MM.1S (cell line): ENCODE measurements around the gene KRAS.

ENCODE experiments used
- DNase-seq: peaks from one replicate; pipeline ENCODE4 v3.0.0-alpha.2; 2015
- H2AFZ ChIP-seq: fragments of 300-600 bp; sonication (generic); 2 replicates; pipeline ENCODE4 v1.6.0; 2016; ENCODE audit warnings: antibody characterized with exemption, low read length
- H3F3A ChIP-seq: fragments of 300-600 bp; sonication (generic); 2 replicates; pipeline ENCODE4 v1.6.1; 2016; ENCODE audit warnings: mild to moderate bottlenecking, antibody characterized with exemption, low read length, moderate library complexity, mixed read lengths; ENCODE audit not compliant: insufficient read depth
- H3K27ac ChIP-seq: fragments of 300-600 bp; sonication (generic); 2 replicates; pipeline ENCODE4 v1.5.1; 2016; ENCODE audit warnings: mild to moderate bottlenecking, low read length
- H3K27me3 ChIP-seq: fragments of 300-600 bp; sonication (generic); replicated peaks from 2 replicates; pipeline ENCODE4 v1.6.0; 2016; ENCODE audit warnings: low read length; ENCODE audit not compliant: insufficient read depth
- H3K36me3 ChIP-seq: fragments of 300-600 bp; sonication (generic); replicated peaks from 2 replicates; pipeline ENCODE4 v1.6.1; 2016; ENCODE audit warnings: mild to moderate bottlenecking, low read length, mixed read lengths; ENCODE audit not compliant: insufficient read depth
- H3K4me1 ChIP-seq: fragments of 300-600 bp; sonication (generic); 2 replicates; pipeline ENCODE4 v1.6.1; 2016; ENCODE audit warnings: low read length, mixed read lengths
- H3K4me2 ChIP-seq: fragments of 300-600 bp; sonication (generic); 2 replicates; pipeline ENCODE4 v1.6.0; 2016; ENCODE audit warnings: low read depth, low read length
- H3K4me3 ChIP-seq: fragments of 300-600 bp; sonication (generic); 2 replicates; pipeline ENCODE4 v1.5.1; 2016; ENCODE audit warnings: low read length, mixed read lengths
- H3K79me2 ChIP-seq: fragments of 300-600 bp; sonication (generic); 2 replicates; pipeline ENCODE4 v1.6.1; 2016; ENCODE audit warnings: mixed run types, low read length, mixed read lengths
- H3K9ac ChIP-seq: fragments of 300-600 bp; sonication (generic); 2 replicates; pipeline ENCODE4 v1.6.1; 2016; ENCODE audit warnings: low read length, mixed read lengths
- H3K9me2 ChIP-seq: fragments of 300-600 bp; sonication (generic); replicated peaks from 2 replicates; pipeline ENCODE4 v1.6.1; 2016; ENCODE audit warnings: mild to moderate bottlenecking, low read length, mixed read lengths; ENCODE audit not compliant: insufficient read depth
- H3K9me3 ChIP-seq: fragments of 300-600 bp; sonication (generic); replicated peaks from 2 replicates; pipeline ENCODE4 v1.6.1; 2016; ENCODE audit warnings: mild to moderate bottlenecking, low read length, mixed read lengths; ENCODE audit not compliant: insufficient read depth
- H4K20me1 ChIP-seq: fragments of 300-600 bp; sonication (generic); 2 replicates; pipeline ENCODE4 v1.6.1; 2016; ENCODE audit warnings: mild to moderate bottlenecking, low read length, moderate library complexity, mixed read lengths; ENCODE audit not compliant: insufficient read depth
- EZH2 ChIP-seq: fragments of 300-600 bp; sonication (generic); optimal IDR thresholded peaks from 2 replicates; pipeline ENCODE3; 2017; ENCODE audit warnings: low read depth, mild to moderate bottlenecking, antibody characterized with exemption, low read length, mixed read lengths
- EZH2phosphoT487 ChIP-seq: fragments of 300-600 bp; sonication (generic); IDR thresholded peaks from 2 replicates; pipeline ENCODE4 v1.6.1; 2018; ENCODE audit warnings: antibody characterized with exemption, low read length
- TF ChIP-seq, protein P1 (sequence below): fragments of 300-600 bp; sonication (generic); IDR thresholded peaks from 2 replicates; pipeline ENCODE4 v1.5.1; 2016; ENCODE audit warnings: antibody characterized with exemption, low read length, mixed read lengths

KRAS gene

DNA sequence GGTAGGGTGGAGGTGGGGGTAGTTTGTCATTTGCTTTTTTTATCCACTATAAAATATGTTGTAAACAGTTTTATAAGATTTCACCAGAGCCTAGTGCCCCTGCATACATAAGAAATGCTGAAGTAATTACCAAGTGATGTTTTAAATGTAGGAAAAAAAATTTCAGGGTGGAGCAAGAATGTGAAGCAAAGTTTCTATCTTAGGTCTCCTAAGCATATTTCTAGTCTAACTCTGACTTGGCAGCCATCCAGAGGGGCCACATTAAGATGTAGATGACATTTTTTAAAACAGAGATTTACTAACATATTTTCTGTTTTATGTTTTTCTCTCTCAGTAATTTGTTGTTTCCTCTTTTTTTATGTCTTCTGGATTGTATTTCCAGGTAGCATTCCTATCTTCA lies 15.8 kb upstream of the KRAS start:
- no peak overlapping the region for H2AFZ ChIP-seq
- no peak for DNase-seq
- TF ChIP-seq EZH2 (no peak), EZH2phosphoT487 (no peak)
- TF ChIP-seq, protein P1, sequence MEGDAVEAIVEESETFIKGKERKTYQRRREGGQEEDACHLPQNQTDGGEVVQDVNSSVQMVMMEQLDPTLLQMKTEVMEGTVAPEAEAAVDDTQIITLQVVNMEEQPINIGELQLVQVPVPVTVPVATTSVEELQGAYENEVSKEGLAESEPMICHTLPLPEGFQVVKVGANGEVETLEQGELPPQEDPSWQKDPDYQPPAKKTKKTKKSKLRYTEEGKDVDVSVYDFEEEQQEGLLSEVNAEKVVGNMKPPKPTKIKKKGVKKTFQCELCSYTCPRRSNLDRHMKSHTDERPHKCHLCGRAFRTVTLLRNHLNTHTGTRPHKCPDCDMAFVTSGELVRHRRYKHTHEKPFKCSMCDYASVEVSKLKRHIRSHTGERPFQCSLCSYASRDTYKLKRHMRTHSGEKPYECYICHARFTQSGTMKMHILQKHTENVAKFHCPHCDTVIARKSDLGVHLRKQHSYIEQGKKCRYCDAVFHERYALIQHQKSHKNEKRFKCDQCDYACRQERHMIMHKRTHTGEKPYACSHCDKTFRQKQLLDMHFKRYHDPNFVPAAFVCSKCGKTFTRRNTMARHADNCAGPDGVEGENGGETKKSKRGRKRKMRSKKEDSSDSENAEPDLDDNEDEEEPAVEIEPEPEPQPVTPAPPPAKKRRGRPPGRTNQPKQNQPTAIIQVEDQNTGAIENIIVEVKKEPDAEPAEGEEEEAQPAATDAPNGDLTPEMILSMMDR: no peak
- no peak overlapping the region for H3K9ac ChIP-seq
- H3K79me2 ChIP-seq: no peaks in the 10 kb centered on the region
- no peak overlapping the region for H3K27ac ChIP-seq
- no peaks in the 10 kb centered on the region for H3K9me2 ChIP-seq
- no peaks in the 10 kb centered on the region for H4K20me1 ChIP-seq
- no peaks in the 10 kb centered on the region for H3K27me3 ChIP-seq
- H3K4me1 ChIP-seq: peaks cover 37% of the 10 kb centered on the region
- no peaks in the 10 kb centered on the region for H3K36me3 ChIP-seq
- no peaks in the 10 kb centered on the region for H3K9me3 ChIP-seq
- H3K4me3 ChIP-seq: no peak overlapping the region
- H3F3A ChIP-seq: peaks cover 5% of the 10 kb centered on the region; the same call in 1 of the 2 replicates
- H3K4me2 ChIP-seq: no peak overlapping the region

DNA sequence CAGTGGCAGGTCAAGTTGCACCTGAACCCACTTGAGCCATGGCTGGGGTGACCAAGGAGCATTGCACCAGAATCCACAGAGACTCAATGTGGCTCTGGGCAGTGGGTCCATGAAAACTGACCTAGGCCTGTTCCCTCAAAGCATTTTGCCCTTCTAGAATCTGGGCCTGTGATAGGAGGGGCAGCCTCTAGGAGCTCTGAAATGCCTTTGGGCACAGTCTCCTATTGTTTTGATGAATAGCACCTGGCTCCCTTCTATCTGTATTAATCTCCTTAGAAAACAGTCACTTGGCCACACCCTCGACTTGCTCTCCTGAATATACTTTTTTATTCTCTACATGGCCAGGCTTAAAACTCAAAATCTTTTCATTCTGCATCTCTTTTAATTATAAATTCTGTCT lies 14.1 kb upstream of the KRAS start:
- H3K4me2 ChIP-seq: no peak overlapping the region
- DNase-seq: no peak

DNA sequence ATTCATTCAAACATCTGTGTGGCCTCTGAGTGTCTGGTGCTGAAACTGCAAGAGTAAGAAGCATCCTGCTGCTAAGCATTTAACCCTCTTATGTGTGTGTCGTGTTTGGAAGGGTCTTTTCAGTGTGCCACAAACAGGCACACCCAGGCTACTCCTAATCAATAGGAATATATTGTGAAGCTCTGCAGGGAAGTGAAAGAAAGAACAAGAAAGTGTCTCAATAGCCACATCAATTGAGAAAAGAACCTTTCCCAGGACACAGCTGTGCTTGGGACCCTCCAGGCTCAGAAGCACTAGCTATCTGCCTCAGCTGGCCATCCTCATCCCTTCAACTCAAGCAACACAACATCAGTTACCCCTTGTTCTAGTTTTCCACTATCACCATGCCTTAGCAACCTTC lies 13.4 kb upstream of the KRAS start:
- H3K9ac ChIP-seq: no peak overlapping the region
- peaks cover 37% of the 10 kb centered on the region for H3K4me1 ChIP-seq
- peak overlapping the region; percentile 19; the same call in 1 of the 2 replicates for H3K4me2 ChIP-seq
- H3K27me3 ChIP-seq: no peaks in the 10 kb centered on the region
- no peak overlapping the region for H2AFZ ChIP-seq
- H3K9me3 ChIP-seq: no peaks in the 10 kb centered on the region
- no peaks in the 10 kb centered on the region for H3K9me2 ChIP-seq
- H3K4me3 ChIP-seq: no peak overlapping the region
- no peak for TF ChIP-seq EZH2phosphoT487
- TF ChIP-seq, protein P1: no peak
- TF ChIP-seq EZH2: no peak
- H3K36me3 ChIP-seq: no peaks in the 10 kb centered on the region
- H3K27ac ChIP-seq: no peak overlapping the region
- no peak for DNase-seq
- H3K79me2 ChIP-seq: no peaks in the 10 kb centered on the region
- no peaks in the 10 kb centered on the region for H4K20me1 ChIP-seq
- peaks cover 5% of the 10 kb centered on the region; the same call in 1 of the 2 replicates for H3F3A ChIP-seq

More for the DNA sequence above, 14.1 kb upstream of the KRAS start:
- Histone ChIP-seq H3K36me3 (no peaks in the 10 kb centered on the region), H4K20me1 (no peaks in the 10 kb centered on the region), H3K27ac (no peak overlapping the region), H3K27me3 (no peaks in the 10 kb centered on the region), H3F3A (peaks cover 5% of the 10 kb centered on the region; the same call in 1 of the 2 replicates), H2AFZ (no peak overlapping the region), H3K9me3 (no peaks in the 10 kb centered on the region), H3K9me2 (no peaks in the 10 kb centered on the region), H3K79me2 (no peaks in the 10 kb centered on the region), H3K4me1 (peaks cover 37% of the 10 kb centered on the region), H3K4me3 (no peak overlapping the region), H3K9ac (no peak overlapping the region)
- TF ChIP-seq, protein P1: no peak
- TF ChIP-seq EZH2 (no peak), EZH2phosphoT487 (no peak)
